Measurements from ENCODE around the gene ACAD9.
"Not testable (repeated sequence)": the region's sequence is repeated elsewhere in the genome, so short reads cannot be mapped to it uniquely, and the experiment has no call there.

The ACAD9 gene

DNA sequence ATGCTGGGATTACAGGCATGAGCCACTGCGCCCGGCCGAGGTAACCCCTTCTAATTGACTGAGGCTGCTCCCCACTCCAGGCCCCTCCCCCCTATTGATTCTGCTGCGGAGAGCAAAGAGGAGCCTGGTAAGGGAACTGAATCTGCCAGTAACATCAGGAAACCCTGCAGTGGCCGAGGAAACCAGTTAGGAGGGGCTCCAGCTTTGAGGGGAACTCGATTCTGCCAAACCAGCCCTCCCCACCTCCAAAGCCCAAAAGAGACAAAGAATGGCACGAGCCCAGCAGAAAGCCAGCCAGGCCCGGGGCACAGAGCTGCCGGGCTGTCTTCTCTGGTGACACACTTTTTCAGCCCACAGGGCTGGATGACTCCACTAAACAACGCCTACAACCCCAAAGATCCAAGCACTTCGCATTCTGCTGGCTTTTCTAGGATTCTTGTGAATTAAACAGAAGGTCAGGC lies 15.0 kb upstream of the ACAD9 start:
- Histone ChIP-seq H2AFZ (ENCODE audit: low read length) (no peak overlapping the region), H3F3A (ENCODE audit: insufficient read depth, low read length) (no peaks in the 10 kb centered on the region), H3K9me2 (ENCODE audit: low read depth, low read length) (no peaks in the 10 kb centered on the region), H3K9ac (ENCODE audit: low read length) (no peak overlapping the region), H3K79me2 (ENCODE audit: insufficient read depth, low read length) (no peaks in the 10 kb centered on the region), H3K4me2 (ENCODE audit: low read length) (no peak overlapping the region), H3K4me1 (ENCODE audit: insufficient read depth, low read length, severe bottlenecking) (no peaks in the 10 kb centered on the region), H3K4me3 (ENCODE audit: low read depth, low read length, poor library complexity, severe bottlenecking) (no peak overlapping the region), H4K20me1 (ENCODE audit: insufficient read depth, low read length) (no peaks in the 10 kb centered on the region), H3K27ac (ENCODE audit: low read depth, low read length, poor library complexity, severe bottlenecking) (no peak overlapping the region), H3K9me3 (ENCODE audit: low read length) (peaks cover 16% of the 10 kb centered on the region), H3K36me3 (ENCODE audit: insufficient read depth, low read length) (peaks cover 16% of the 10 kb centered on the region; the same call in 1 of the 2 replicates), H3K27me3 (ENCODE audit: insufficient read depth, low read length) (no peaks in the 10 kb centered on the region)
- TF ChIP-seq, protein P1, sequence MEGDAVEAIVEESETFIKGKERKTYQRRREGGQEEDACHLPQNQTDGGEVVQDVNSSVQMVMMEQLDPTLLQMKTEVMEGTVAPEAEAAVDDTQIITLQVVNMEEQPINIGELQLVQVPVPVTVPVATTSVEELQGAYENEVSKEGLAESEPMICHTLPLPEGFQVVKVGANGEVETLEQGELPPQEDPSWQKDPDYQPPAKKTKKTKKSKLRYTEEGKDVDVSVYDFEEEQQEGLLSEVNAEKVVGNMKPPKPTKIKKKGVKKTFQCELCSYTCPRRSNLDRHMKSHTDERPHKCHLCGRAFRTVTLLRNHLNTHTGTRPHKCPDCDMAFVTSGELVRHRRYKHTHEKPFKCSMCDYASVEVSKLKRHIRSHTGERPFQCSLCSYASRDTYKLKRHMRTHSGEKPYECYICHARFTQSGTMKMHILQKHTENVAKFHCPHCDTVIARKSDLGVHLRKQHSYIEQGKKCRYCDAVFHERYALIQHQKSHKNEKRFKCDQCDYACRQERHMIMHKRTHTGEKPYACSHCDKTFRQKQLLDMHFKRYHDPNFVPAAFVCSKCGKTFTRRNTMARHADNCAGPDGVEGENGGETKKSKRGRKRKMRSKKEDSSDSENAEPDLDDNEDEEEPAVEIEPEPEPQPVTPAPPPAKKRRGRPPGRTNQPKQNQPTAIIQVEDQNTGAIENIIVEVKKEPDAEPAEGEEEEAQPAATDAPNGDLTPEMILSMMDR (IDR thresholded peaks at IDR 0.05; ENCODE audit: low read length) = no peak
- no peak for TF ChIP-seq EZH2 (IDR thresholded peaks at IDR 0.05; ENCODE audit: borderline replicate concordance, low read length)

DNA sequence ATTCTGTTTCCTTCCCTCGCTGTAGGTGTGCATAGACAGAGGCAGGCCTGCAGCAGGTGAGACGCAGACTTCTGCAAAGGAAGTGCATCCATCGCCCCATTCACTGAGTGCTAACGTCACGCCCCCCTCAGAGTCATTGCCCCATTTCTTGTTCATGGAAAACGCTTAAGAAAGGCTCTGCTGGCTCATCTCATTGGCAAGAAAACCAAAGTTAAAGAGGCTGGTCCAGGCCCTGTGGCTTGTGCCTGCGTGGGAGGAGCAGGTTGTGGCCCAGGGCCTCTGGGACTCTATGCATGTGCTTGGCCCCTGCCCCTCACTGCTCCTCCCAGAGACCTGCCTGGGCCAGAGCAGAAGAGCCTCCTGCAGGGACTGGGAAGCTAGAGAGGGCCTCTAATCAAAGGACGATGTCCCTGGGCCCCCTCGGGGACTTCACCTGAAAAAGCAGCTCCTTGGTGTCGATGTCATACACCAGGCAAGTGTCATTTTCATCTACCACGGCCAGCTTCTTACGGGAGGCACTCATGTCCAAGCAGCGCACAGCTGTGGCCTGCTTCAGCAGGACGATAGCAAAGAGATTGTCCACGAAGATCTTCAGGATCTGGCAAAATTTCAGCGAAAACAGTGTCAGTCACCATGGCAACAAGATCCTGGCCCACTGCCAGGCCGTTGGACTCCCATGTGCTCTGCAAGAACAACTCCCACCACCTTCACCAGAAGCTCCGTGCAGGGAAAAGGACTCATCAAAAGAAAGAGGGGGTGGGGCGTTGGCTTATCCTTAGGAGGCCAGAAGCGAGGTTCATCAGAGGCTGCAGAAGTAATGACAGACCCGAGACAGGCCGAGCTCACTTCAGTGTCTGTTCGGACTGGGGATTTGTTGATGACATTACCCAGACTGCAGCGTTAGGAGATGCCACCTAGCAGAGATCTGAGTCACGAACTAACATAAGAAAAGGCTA lies 14.3 kb upstream of the ACAD9 start:
- not testable (repeated sequence) for H3F3A ChIP-seq (ENCODE audit: insufficient read depth, low read length); H3K4me3 ChIP-seq (ENCODE audit: low read depth, low read length, poor library complexity, severe bottlenecking); H3K9me2 ChIP-seq (ENCODE audit: low read depth, low read length); H2AFZ ChIP-seq (ENCODE audit: low read length); H3K4me1 ChIP-seq (ENCODE audit: insufficient read depth, low read length, severe bottlenecking); H3K27me3 ChIP-seq (ENCODE audit: insufficient read depth, low read length); H3K27ac ChIP-seq (ENCODE audit: low read depth, low read length, poor library complexity, severe bottlenecking); H3K79me2 ChIP-seq (ENCODE audit: insufficient read depth, low read length); H3K9me3 ChIP-seq (ENCODE audit: low read length); H3K9ac ChIP-seq (ENCODE audit: low read length); H3K4me2 ChIP-seq (ENCODE audit: low read length); H4K20me1 ChIP-seq (ENCODE audit: insufficient read depth, low read length)
- H3K36me3 ChIP-seq (ENCODE audit: insufficient read depth, low read length) = peaks cover 12% of the 10 kb centered on the region; the same call in 1 of the 2 replicates

DNA sequence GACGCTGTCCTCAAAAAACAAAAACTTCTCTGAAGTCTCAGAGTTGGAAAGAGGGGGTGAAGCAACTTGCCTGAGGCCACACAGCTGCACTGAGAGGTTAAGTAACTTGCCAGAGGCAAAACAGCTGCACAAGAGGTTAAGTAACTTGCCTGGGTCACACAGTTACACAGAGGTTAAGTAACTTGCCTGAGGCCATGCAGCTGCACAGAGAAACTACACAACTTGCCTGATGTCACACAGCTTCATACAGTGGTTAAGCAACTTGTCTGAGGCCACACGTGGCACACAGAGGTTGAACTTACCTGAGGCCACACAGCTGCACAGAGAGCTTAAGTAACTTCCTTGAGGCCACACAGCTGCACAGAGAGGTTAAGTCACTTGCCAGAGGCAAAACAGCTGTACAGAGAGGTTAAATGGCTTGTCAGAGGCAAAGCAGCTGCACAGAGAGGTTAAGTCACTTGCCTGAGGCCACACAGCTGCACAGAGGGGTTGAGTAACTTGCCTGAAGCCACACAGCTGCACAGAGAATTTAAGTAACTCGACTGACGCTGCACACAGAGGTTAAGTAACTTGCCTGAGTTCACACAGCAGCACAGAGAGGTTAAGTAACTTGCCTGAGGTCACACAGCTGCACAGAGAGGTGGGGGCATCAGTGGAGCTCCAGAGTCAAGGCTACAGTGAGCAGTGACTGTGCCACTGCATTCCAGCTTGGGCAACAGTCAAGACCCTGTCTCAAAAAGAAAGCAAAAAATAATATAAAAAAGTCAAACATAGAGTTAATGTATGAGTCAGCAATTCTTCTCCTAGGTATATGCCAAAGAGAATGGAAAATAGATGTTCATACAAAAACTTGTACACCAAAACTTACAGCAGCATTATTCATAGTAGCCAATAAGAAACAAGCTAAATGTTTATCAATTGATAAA lies 12.0 kb upstream of the ACAD9 start:
- no peaks in the 10 kb centered on the region for H3K9me3 ChIP-seq (ENCODE audit: low read length)
- H3K4me2 ChIP-seq (ENCODE audit: low read length) = no peak overlapping the region
- TF ChIP-seq EZH2 (IDR thresholded peaks at IDR 0.05; ENCODE audit: borderline replicate concordance, low read length) = no peak
- TF ChIP-seq, protein P1 (IDR thresholded peaks at IDR 0.05; ENCODE audit: low read length) = no peak
- no peaks in the 10 kb centered on the region for H4K20me1 ChIP-seq (ENCODE audit: insufficient read depth, low read length)
- H3K9me2 ChIP-seq (ENCODE audit: low read depth, low read length) = no peaks in the 10 kb centered on the region
- no peaks in the 10 kb centered on the region for H3K36me3 ChIP-seq (ENCODE audit: insufficient read depth, low read length)
- no peak overlapping the region for H3K27ac ChIP-seq (ENCODE audit: low read depth, low read length, poor library complexity, severe bottlenecking)
- no peak overlapping the region for H2AFZ ChIP-seq (ENCODE audit: low read length)
- H3K4me1 ChIP-seq (ENCODE audit: insufficient read depth, low read length, severe bottlenecking) = no peaks in the 10 kb centered on the region
- H3F3A ChIP-seq (ENCODE audit: insufficient read depth, low read length) = no peaks in the 10 kb centered on the region
- H3K9ac ChIP-seq (ENCODE audit: low read length) = no peak overlapping the region
- H3K4me3 ChIP-seq (ENCODE audit: low read depth, low read length, poor library complexity, severe bottlenecking) = no peak overlapping the region
- H3K27me3 ChIP-seq (ENCODE audit: insufficient read depth, low read length) = no peaks in the 10 kb centered on the region
- no peaks in the 10 kb centered on the region for H3K79me2 ChIP-seq (ENCODE audit: insufficient read depth, low read length)
